Smooth muscle cell (in vitro differentiated cells): ENCODE data around the gene AVPR1B. TPM values are rescaled to one million over a fixed set of nuclear protein-coding genes. Genes with fewer than 3 reads are reported as not detected.

Source experiments
- DNase-seq: peaks from one replicate; lab custom pipeline; 2025; ENCODE audit not compliant: unreplicated experiment; lab: John Stamatoyannopoulos, UW
- H2AFZ ChIP-seq: fragments of 200-600 bp; sonication (generic); 2 replicates; pipeline ENCODE4 v1.6.0; 2016; ENCODE audit warnings: antibody characterized with exemption, low read depth, mild to moderate bottlenecking
- H3F3A ChIP-seq: fragments of 200-600 bp; sonication (generic); 2 replicates; pipeline ENCODE4 v1.6.0; 2017; ENCODE audit warnings: antibody characterized with exemption, low read depth
- H3K27ac ChIP-seq: fragments of 200-600 bp; sonication (generic); 2 replicates; pipeline ENCODE4 v1.5.1; 2016; ENCODE audit warnings: low read depth, mild to moderate bottlenecking
- H3K27me3 ChIP-seq: fragments of 200-600 bp; sonication (generic); 2 replicates; pipeline ENCODE4 v1.6.1; 2016; ENCODE audit warnings: low read depth, mild to moderate bottlenecking
- H3K36me3 ChIP-seq: fragments of 200-600 bp; sonication (generic); 2 replicates; pipeline ENCODE4 v1.5.1; 2016; ENCODE audit warnings: low read depth
- H3K4me1 ChIP-seq: fragments of 200-600 bp; sonication (generic); 2 replicates; pipeline ENCODE4 v1.5.1; 2016; ENCODE audit warnings: low read depth
- H3K4me2 ChIP-seq: fragments of 200-600 bp; sonication (generic); 2 replicates; pipeline ENCODE4 v1.6.0; 2016; ENCODE audit warnings: mild to moderate bottlenecking
- H3K4me3 ChIP-seq: fragments of 200-600 bp; sonication (generic); 2 replicates; pipeline ENCODE4 v1.5.1; 2016; ENCODE audit warnings: mild to moderate bottlenecking
- H3K79me2 ChIP-seq: fragments of 200-600 bp; sonication (generic); 2 replicates; pipeline ENCODE4 v1.6.0; 2016; ENCODE audit warnings: low read depth, mild to moderate bottlenecking
- H3K9ac ChIP-seq: fragments of 200-600 bp; sonication (generic); 2 replicates; pipeline ENCODE4 v1.6.0; 2016; ENCODE audit warnings: low read depth
- H3K9me3 ChIP-seq: fragments of 200-600 bp; sonication (generic); replicated peaks from 2 replicates; pipeline ENCODE4 v1.5.1; 2016; ENCODE audit warnings: low read depth
- H4K20me1 ChIP-seq: fragments of 200-600 bp; sonication (generic); 2 replicates; pipeline ENCODE4 v1.6.0; 2016; ENCODE audit warnings: low read depth
- CTCF ChIP-seq: fragments of 200-600 bp; sonication (generic); IDR thresholded peaks from 2 replicates; pipeline ENCODE4 v1.5.1; 2017; ENCODE audit warnings: borderline replicate concordance, mild to moderate bottlenecking, antibody characterized with exemption; ENCODE audit not compliant: insufficient read depth, poor library complexity, severe bottlenecking
- WGBS: methylation state at CpG from one replicate; pipeline ENCODE4 v1.1.7; 2016; ENCODE audit warnings: low lambda C conversion rate; 5-methylcytosine and 5-hydroxymethylcytosine counted together
- polyA plus RNA-seq: library from polyadenylated mRNA; unstranded; fragments of >200 nt; fragmentation: Nextera tagmentation; extraction: Ambion mirVana; gene quantifications from 2 replicates; pipeline ENCODE4 v1.2.1, GENCODE V29; 2016
- total RNA-seq: library from RNA; depleted of rRNA; stranded (reverse); fragments of >200 nt; gene quantifications from 2 replicates; pipeline ENCODE4 v1.2.3, GENCODE V29; 2014

AVPR1B gene
- total and polyA plus RNA-seq, 2 experiments from 2014 or later = not detected

- no peaks in the 10 kb centered on the region for H3F3A ChIP-seq
- no peak overlapping the region for H3K27ac ChIP-seq
- H3K9me3 ChIP-seq = no peaks in the 10 kb centered on the region
- H3K9ac ChIP-seq = no peak overlapping the region
- H3K79me2 ChIP-seq = no peaks in the 10 kb centered on the region
- H3K36me3 ChIP-seq = no peaks in the 10 kb centered on the region
- H4K20me1 ChIP-seq = no peaks in the 10 kb centered on the region
- no peaks in the 10 kb centered on the region for H3K4me1 ChIP-seq
- TF ChIP-seq CTCF = no peak
- 86% methylated on average over 2 of the region's 2 CpGs for WGBS
- peaks cover 8% of the 10 kb centered on the region for H3K27me3 ChIP-seq
- no peak overlapping the region for H2AFZ ChIP-seq
- H3K4me3 ChIP-seq = no peak overlapping the region
- no peak for DNase-seq
- no peak overlapping the region for H3K4me2 ChIP-seq
Measured at GRCh38 chr1:206135248-206135647, 18.1 kb upstream of the AVPR1B start.

DNA sequence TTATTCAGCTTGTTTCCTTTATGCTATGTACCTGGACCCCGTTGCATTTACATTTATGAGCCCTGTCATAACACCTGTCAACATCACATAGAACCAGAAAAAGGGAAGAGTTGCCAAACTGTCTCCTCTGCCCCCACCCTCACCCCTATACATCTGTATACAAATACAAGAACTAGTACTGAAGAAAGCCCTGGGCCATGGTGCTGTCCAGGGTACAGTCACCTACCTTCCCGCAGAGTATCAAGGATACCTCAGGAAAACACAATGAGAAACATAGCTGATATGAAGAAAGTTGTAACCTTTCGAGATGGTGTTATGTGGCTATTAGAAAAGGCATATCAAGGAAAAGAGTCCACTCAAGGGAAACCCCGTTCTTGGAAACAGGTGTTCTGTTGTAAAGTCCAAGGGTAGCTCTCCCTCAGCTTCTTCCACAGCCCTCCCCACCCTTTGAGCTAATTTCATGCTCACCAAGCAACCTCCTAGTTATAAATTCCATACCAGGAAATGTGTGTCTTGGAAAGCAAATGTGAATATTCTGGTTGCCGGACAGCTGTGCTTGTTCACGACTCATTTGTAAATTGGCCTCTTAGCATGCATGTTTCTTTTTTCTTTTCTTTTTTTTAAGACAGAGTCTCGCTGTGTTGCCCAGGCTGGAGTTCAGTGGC lies 16.7 kb upstream of the AVPR1B start:
- no peak for TF ChIP-seq CTCF
- Histone ChIP-seq H4K20me1 (no peaks in the 10 kb centered on the region), H3K4me2 (no peak overlapping the region), H3K27me3 (peaks cover under 1% of the 10 kb centered on the region), H3K27ac (no peak overlapping the region), H3K36me3 (no peaks in the 10 kb centered on the region), H3F3A (no peaks in the 10 kb centered on the region), H3K9me3 (no peaks in the 10 kb centered on the region), H3K79me2 (no peaks in the 10 kb centered on the region), H3K4me1 (no peaks in the 10 kb centered on the region), H2AFZ (no peak overlapping the region), H3K9ac (no peak overlapping the region), H3K4me3 (no peak overlapping the region)
- DNase-seq = no peak
- WGBS = 80% methylated on average over 7 of the region's 7 CpGs

DNA sequence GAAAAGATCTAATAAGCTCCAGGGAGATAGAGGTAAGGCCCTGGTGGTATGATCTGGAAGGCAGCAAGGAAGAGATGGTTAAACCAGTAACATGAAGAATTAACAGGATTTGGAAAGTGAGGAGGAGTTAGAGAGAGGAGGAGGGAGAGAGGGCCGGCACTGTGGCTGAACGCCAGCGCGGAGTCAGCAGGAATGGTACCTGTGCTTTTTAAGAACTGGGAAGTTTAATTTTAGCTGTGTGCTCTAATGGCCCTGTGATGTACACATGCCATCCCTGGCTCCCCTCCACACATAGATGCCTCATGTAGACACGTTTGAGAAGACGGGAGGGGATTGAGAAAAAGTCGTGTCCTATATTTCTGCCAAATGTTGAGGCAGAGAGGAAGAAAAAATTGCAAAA lies 13.8 kb upstream of the AVPR1B start:
- H3K79me2 ChIP-seq = no peaks in the 10 kb centered on the region
- no peak overlapping the region for H3K27ac ChIP-seq
- no peak overlapping the region for H3K4me3 ChIP-seq
- no peaks in the 10 kb centered on the region for H3F3A ChIP-seq
- H3K4me1 ChIP-seq = no peaks in the 10 kb centered on the region
- H3K9me3 ChIP-seq = no peaks in the 10 kb centered on the region
- no peak for TF ChIP-seq CTCF
- no peak for DNase-seq
- H3K9ac ChIP-seq = no peak overlapping the region
- no peak overlapping the region for H2AFZ ChIP-seq
- H3K4me2 ChIP-seq = no peak overlapping the region
- no peaks in the 10 kb centered on the region for H3K27me3 ChIP-seq
- 74% methylated on average over 7 of the region's 7 CpGs for WGBS
- no peaks in the 10 kb centered on the region for H4K20me1 ChIP-seq
- no peaks in the 10 kb centered on the region for H3K36me3 ChIP-seq

- Histone ChIP-seq H4K20me1 (no peaks in the 10 kb centered on the region), H3K4me2 (no peak overlapping the region), H3K4me1 (no peaks in the 10 kb centered on the region), H3K27ac (no peak overlapping the region), H2AFZ (no peak overlapping the region), H3K36me3 (no peaks in the 10 kb centered on the region), H3K79me2 (no peaks in the 10 kb centered on the region), H3K4me3 (no peak overlapping the region), H3K9ac (no peak overlapping the region), H3K27me3 (no peaks in the 10 kb centered on the region), H3K9me3 (no peaks in the 10 kb centered on the region), H3F3A (no peaks in the 10 kb centered on the region)
- no peak for DNase-seq
- no peak for TF ChIP-seq CTCF
- 61% methylated on average over 4 of the region's 4 CpGs for WGBS
Measured at GRCh38 chr1:206128196-206128595, 11.0 kb upstream of the AVPR1B start.
